HG03097 (cell line): ENCODE measurements around the gene ATP2B1.
"Not testable (repeated sequence)": the region's sequence is repeated elsewhere in the genome, so short reads cannot be mapped to it uniquely, and the experiment has no call there.

Source experiments
- ATAC-seq: cut with Tn5 transposase; IDR thresholded peaks from one replicate; pipeline ENCODE4 v1.9.1; 2021; ENCODE audit not compliant: unreplicated experiment, low FRiP score

Gene ATP2B1

GRCh38 chr12:89708565-89709156 lies at the start of gene ATP2B1:
Gene ATP2B1 (minus strand): TSS chr12:89708838. CDS start chr12:89655886, 52,952 bp downstream.
- peak; percentile 57 for ATAC-seq

DNA sequence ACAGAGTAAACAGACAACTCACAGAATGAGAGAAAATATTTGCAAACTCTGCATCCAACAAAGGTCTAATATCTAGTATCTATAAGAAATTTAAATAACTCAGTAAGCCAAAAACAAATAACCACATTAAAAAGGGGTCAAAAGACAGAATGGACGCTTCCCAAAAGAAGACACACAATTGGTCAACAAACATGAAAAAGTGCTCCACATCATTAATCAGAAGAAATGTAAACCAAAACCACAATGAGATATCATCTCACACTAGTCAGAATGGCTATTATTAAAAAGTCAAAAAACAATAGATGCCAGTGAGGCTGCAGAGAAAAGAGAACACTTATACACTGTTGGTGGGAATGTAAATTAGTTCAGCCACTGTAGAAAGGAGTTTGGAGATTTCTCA lies 49.3 kb upstream of the ATP2B1 start:
- not testable (repeated sequence) for ATAC-seq

DNA sequence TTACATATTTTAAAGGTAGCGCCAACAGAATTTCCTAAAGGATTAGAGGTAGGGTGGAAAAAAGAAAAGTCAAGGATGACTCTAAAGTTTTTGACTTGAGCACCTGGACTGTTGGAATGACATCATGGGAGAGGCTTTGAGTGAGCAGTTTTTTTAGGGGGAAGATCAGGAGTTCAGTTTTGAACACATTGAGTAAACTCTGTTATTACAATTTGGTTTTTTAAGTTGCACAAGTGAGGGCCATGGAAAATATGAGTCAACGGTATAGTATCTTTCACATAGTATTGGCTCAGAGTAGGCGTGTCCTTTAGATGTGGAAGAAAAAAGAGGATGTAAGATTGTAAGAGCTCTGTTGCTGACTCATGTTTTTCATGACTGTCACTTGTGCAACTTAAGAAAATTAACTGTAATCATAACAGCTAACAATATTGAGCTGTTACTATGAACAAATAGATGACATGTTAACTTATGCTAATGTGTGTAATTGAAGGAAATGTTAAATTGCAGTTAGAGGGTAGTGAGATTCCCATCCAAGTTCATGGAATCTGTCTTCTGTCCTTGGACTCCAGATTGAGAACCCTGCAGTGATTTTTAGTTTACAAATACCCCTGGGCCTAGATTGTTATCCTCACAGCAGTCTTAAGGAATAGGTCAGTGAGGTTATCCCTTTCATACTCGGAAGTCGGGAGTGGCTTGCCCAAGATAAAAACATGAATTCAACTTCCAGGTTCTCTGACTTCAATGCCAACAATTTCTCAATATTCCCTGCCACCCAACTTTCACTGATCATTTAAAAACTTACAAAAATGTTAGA lies 48.2 kb upstream of the ATP2B1 start:
- ATAC-seq: peak; percentile 92

GRCh38 chr12:89756194-89756584 lies 47.6 kb upstream of the ATP2B1 start:
- peak; percentile 2 for ATAC-seq

GRCh38 chr12:89753997-89754396 lies 45.4 kb upstream of the ATP2B1 start:
- ATAC-seq: no peak

DNA sequence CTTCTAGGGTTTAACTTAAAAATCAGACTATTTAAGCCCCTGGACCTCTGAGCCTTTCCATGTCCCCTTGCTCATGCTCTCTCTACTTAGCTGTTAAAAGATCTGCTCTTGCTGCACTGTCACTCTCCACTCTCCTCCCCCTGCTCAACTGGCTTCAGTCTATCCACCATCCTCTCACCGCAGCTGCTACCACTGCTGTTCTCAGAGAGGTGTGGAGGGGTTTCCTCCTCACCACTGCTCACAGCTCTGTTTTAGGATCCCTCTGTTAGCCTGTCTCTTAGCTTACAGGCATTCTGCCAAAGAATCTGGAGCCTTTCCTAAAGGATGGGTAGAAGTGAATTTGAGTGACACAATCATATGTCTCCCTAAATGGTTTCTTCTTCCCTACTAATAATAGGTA lies 43.7 kb upstream of the ATP2B1 start:
- peak; percentile 31 for ATAC-seq

- no peak for ATAC-seq
Measured at GRCh38 chr12:89750389-89751351, 42.0 kb upstream of the ATP2B1 start.

DNA sequence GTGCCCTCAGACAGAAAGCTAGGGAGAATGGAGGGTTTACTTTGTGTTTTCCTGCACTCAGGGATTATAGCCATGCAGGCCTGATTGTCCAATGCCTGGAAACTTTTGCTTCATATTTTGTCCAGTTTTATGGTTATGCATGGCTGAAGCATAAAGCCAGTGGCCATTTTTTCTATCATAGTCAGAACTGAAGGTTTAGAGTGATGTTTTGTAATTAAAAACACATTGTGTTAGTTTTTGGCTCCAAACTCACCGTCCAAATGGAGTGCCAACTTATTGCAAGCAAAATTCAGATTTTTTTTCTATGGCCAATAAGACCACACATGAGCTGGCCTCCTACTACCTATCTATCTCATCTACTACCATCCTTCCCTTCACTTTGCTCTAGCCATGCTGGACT lies 40.2 kb upstream of the ATP2B1 start:
- no peak for ATAC-seq

DNA sequence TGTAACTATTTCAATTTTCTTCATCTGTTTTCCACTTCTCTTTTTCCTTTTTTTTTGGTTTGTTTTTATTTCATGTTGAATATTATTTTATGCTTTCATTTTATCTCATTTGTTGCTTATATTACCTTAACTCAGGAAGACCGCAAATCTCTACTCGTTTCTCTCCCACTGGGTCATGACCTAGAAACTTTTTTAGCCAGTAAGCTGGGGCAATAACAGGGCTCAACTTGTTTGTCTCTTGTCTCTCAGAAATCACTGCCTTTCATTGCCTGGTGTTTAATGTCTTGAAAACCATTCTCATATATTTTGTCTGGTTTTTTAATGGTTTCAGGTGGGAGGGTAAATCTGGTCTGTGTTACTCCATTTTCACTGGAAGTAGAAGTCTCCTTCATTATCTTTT lies 36.6 kb upstream of the ATP2B1 start:
- ATAC-seq: no peak

DNA sequence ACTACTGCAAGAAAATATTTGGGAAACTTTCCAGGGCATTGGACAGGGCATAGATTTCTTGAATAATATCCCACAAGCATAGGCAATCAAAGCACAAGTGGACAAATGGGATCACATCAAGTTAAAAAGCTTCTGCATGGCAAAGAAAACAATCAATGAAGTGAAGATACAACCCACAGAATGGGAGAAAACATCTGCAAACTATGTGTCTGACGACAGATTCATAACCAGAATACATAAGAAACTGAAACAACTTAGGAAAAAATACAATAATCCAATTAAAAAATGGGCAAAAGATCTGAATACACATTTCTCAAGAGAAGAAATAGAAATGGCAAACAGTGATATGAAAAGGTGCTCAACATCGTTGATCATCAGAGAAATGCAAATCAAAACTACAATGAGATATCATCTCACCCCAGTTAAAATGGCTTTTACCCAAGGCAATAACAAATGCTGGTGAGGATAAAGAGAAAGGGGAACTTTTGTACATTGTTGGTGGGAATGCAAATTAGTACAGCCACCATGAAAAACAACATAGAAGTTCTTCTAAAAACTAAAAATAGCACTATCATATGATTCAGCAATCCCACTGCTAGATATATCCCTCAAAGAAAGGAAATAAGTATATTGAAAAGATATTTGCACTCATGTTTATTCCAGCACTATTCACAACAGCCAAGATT lies 33.8 kb upstream of the ATP2B1 start:
- no peak for ATAC-seq

DNA sequence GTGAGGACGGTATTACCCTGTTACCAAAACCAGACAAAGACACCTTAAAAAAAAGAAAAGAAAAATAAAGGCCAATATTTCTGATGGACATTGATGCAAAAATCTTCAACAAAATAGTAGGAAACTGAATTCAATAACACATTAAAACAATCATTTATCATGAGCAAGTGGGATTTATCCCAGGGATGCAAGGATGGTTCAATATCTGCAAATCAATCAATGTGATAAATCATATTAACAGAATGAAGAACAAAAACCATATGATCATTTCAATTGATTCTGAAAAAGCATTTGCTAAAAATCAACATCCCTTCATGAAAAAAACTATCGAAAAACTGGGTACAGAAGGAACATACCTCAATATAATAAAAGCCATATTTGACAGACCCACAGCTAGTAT lies 32.3 kb upstream of the ATP2B1 start:
- no peak for ATAC-seq

GRCh38 chr12:89736995-89737394 lies 28.4 kb upstream of the ATP2B1 start:
- no peak for ATAC-seq

DNA sequence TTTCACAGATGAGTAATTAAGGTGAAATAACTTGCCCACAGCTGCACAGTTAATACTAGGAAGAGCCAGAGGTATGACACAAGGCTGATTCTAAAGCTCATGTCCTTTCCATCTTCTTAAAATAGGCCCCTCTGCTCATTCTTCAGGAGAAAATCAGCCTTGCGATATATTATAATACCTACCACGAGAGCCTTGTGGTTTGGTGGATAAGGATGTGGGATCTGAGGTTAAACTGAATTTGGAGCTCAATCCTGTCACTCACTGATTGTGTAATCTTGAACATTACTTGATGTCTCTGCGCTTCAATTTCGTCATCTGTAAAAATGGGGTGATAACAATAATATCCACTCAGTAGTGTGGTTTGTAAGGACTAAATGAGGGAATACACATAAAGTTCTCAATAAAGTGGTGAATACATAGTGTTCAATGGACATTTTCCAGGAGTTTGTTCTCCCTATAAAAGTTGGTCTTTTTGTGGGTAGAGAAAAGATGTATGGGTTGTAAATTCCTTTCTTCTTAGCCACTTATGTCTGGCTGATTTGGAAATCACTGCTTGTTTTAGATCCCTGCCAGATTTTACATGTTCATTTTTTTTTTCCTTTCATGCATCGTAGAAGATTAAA lies 25.1 kb upstream of the ATP2B1 start:
- ATAC-seq: no peak

GRCh38 chr12:89732522-89732921 lies 23.9 kb upstream of the ATP2B1 start:
- ATAC-seq: no peak

DNA sequence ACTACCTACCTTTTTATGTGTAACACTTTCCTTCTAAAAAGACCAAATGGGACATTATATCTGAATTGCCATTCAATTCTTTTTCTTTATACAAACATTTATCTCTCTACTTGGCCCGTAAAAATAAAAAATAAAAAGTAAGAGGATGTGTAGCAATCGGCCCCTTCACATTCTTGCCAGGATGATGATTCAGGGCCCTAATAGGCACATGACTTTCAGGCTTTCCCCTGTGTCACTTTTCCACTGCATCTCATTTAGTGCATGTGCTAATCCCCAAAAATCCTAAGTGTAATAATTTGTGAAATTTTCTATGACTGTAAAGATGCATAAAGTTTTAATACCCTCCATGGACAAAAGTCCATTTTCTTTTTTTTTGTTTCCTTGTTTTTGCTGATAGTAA lies 23.0 kb upstream of the ATP2B1 start:
- no peak for ATAC-seq

GRCh38 chr12:89731089-89731488 lies 22.5 kb upstream of the ATP2B1 start:
- no peak for ATAC-seq

DNA sequence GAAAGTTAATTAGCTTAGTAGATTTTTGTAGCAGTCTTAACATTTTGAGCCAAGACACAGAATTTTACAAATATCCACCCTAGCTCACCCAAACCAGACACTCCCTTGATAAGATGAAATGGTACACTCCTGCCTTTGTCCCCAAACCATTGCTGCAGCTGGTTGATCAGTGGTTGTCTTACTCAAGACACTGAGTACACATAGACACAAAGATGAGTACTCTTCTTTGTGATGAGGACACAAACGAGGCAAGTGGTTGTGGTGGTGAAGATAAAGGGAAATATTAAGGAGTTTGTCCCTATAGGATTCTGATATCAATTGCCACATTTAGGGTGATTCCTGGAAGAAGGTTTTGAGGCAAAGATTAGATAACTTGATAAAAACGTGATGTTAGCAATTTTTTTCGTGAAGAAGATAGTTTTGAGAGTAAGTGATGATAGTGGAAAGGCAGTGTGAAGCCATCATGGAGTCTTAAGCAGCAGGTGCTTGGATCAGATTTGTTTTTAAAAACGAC lies 21.4 kb upstream of the ATP2B1 start:
- no peak for ATAC-seq

DNA sequence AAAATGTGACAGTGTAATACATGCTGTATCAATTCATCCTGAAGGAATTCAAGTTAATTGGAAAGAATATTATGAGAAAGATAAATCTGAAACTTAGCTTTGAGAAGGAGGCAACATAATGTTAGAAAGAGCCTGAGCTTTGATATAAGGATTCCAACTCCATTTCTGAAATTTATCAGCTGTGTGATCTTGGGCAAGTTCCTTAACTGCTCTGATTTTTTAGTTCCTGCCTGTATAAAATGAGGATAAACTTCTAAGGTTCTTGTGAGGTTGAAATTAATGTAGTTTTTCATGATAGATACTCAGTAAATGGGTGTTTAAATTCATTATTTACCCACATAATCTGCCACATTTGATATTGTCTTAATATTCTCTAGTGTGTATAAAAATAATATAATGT lies 14.6 kb upstream of the ATP2B1 start:
- ATAC-seq: no peak

- peak; percentile 80 for ATAC-seq
Measured at GRCh38 chr12:89721291-89721987, 12.8 kb upstream of the ATP2B1 start.
